GM18870 (cell line): ENCODE data around the gene PROX1.
"Not testable (repeated sequence)": the region's sequence is repeated elsewhere in the genome, so short reads cannot be mapped to it uniquely, and the experiment has no call there.

ENCODE experiments used
- ATAC-seq: cut with Tn5 transposase; IDR thresholded peaks from one replicate; pipeline ENCODE4 v1.9.1; 2021; ENCODE audit warnings: moderate library complexity; ENCODE audit not compliant: unreplicated experiment

Gene PROX1

GRCh38 chr1:214066936-214067335, 79.2 kb downstream of the PROX1 start:
- no peak for ATAC-seq

- no peak for ATAC-seq
Measured at GRCh38 chr1:214067397-214067796, 79.6 kb downstream of the PROX1 start.

- no peak for ATAC-seq
Measured at GRCh38 chr1:214067853-214068703, 80.3 kb downstream of the PROX1 start.

- ATAC-seq: no peak
Measured at GRCh38 chr1:214068979-214069378, 81.2 kb downstream of the PROX1 start.

GRCh38 chr1:214071469-214071868, 83.7 kb downstream of the PROX1 start:
- ATAC-seq: no peak

GRCh38 chr1:214072426-214073157, 84.8 kb downstream of the PROX1 start:
- ATAC-seq: no peak

- ATAC-seq: no peak
Measured at GRCh38 chr1:214074477-214074876, 86.7 kb downstream of the PROX1 start.

GRCh38 chr1:214075305-214075998, 87.7 kb downstream of the PROX1 start:
- no peak for ATAC-seq

- no peak for ATAC-seq
Measured at GRCh38 chr1:214075999-214076707, 88.4 kb downstream of the PROX1 start.

- ATAC-seq: no peak
Measured at GRCh38 chr1:214076708-214077065, 88.9 kb downstream of the PROX1 start.

- ATAC-seq: no peak
Measured at GRCh38 chr1:214078950-214079349, 91.2 kb downstream of the PROX1 start.

- no peak for ATAC-seq
Measured at GRCh38 chr1:214085325-214085724, 97.6 kb downstream of the PROX1 start.

GRCh38 chr1:214086945-214087344, 99.2 kb downstream of the PROX1 start:
- ATAC-seq: no peak

- not testable (repeated sequence) for ATAC-seq
Measured at GRCh38 chr1:214089003-214089402, 101.2 kb downstream of the PROX1 start.
